H1 (cell line): ENCODE measurements around the gene VSTM2L. TPM values are rescaled to one million over a fixed set of nuclear protein-coding genes. Genes with fewer than 3 reads are reported as not detected.

ENCODE experiments used
- GTF2F1 ChIP-seq: IDR thresholded peaks from 2 replicates; pipeline ENCODE4 v1.6.1; 2012; ENCODE audit warnings: low read depth, low read length, improper control_type of control experiment, borderline replicate concordance
- TEAD4 ChIP-seq: IDR thresholded peaks from 2 replicates; pipeline ENCODE4 v1.6.1; 2012; ENCODE audit warnings: low read depth, low read length, inconsistent platforms, mixed read lengths
- polyA plus RNA-seq, 7 experiments: library from polyadenylated mRNA; depleted of rRNA in 3 of 7; stranded (reverse) in 5 of 7; unstranded in 2 of 7; fragments of >200 nt in 5 of 7; fragments of 200-250 nt in 2 of 7; gene quantifications; 1 replicate in 5 of 7; 2 replicates in 1 of 7; 4 replicates in 1 of 7; pipeline versions ENCODE4 v1.2.1 to v1.2.3, GENCODE V29; 2011 to 2013; ENCODE audit warnings: missing spikeins in 2 of 7, mixed read lengths in 2 of 7
- total RNA-seq: library from RNA; stranded (reverse); fragmentation: NEBNext Ultra II Directional; extraction: Animal tissue kit (Norgen Biotek cat#: 25700); gene quantifications from 2 replicates; pipeline ENCODE4 v1.2.1, GENCODE V29; 2021
- TF ChIP-seq, protein P1 (sequence below): fragments of 300-600 bp; sonication (generic); IDR thresholded peaks from 2 replicates; pipeline ENCODE4 v1.7.1; 2012; ENCODE audit warnings: low read length, moderate library complexity, mild to moderate bottlenecking, inconsistent platforms; ENCODE audit not compliant: insufficient replicate concordance

VSTM2L gene
- total and polyA plus RNA-seq, 2 of the 8 experiments (the other 6 are each of a cell fraction or from before 2014, with no cell fraction given), result 1.3 to 3.2 TPM

DNA sequence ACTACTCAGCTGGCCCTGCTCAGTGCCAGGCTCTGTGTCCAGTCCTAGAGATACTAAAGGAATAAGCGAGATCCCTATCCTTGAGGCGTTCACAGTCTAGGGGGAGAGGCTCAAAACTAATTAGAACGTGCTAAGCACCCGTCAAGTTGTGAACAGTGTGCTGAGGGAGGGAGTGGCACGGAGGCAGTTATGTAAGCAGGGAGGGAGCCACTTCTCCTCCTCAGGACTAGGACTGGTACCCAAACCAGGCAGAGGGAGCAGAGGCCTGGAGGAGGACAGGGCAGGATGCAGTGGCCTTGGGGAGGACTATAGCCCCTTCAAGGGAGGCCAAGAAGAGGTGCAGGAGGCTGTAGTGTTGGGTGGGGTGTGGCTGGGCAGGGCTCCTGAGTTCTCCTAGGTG is 39.6 kb upstream of the VSTM2L start (continued):
- TF ChIP-seq, protein P1, sequence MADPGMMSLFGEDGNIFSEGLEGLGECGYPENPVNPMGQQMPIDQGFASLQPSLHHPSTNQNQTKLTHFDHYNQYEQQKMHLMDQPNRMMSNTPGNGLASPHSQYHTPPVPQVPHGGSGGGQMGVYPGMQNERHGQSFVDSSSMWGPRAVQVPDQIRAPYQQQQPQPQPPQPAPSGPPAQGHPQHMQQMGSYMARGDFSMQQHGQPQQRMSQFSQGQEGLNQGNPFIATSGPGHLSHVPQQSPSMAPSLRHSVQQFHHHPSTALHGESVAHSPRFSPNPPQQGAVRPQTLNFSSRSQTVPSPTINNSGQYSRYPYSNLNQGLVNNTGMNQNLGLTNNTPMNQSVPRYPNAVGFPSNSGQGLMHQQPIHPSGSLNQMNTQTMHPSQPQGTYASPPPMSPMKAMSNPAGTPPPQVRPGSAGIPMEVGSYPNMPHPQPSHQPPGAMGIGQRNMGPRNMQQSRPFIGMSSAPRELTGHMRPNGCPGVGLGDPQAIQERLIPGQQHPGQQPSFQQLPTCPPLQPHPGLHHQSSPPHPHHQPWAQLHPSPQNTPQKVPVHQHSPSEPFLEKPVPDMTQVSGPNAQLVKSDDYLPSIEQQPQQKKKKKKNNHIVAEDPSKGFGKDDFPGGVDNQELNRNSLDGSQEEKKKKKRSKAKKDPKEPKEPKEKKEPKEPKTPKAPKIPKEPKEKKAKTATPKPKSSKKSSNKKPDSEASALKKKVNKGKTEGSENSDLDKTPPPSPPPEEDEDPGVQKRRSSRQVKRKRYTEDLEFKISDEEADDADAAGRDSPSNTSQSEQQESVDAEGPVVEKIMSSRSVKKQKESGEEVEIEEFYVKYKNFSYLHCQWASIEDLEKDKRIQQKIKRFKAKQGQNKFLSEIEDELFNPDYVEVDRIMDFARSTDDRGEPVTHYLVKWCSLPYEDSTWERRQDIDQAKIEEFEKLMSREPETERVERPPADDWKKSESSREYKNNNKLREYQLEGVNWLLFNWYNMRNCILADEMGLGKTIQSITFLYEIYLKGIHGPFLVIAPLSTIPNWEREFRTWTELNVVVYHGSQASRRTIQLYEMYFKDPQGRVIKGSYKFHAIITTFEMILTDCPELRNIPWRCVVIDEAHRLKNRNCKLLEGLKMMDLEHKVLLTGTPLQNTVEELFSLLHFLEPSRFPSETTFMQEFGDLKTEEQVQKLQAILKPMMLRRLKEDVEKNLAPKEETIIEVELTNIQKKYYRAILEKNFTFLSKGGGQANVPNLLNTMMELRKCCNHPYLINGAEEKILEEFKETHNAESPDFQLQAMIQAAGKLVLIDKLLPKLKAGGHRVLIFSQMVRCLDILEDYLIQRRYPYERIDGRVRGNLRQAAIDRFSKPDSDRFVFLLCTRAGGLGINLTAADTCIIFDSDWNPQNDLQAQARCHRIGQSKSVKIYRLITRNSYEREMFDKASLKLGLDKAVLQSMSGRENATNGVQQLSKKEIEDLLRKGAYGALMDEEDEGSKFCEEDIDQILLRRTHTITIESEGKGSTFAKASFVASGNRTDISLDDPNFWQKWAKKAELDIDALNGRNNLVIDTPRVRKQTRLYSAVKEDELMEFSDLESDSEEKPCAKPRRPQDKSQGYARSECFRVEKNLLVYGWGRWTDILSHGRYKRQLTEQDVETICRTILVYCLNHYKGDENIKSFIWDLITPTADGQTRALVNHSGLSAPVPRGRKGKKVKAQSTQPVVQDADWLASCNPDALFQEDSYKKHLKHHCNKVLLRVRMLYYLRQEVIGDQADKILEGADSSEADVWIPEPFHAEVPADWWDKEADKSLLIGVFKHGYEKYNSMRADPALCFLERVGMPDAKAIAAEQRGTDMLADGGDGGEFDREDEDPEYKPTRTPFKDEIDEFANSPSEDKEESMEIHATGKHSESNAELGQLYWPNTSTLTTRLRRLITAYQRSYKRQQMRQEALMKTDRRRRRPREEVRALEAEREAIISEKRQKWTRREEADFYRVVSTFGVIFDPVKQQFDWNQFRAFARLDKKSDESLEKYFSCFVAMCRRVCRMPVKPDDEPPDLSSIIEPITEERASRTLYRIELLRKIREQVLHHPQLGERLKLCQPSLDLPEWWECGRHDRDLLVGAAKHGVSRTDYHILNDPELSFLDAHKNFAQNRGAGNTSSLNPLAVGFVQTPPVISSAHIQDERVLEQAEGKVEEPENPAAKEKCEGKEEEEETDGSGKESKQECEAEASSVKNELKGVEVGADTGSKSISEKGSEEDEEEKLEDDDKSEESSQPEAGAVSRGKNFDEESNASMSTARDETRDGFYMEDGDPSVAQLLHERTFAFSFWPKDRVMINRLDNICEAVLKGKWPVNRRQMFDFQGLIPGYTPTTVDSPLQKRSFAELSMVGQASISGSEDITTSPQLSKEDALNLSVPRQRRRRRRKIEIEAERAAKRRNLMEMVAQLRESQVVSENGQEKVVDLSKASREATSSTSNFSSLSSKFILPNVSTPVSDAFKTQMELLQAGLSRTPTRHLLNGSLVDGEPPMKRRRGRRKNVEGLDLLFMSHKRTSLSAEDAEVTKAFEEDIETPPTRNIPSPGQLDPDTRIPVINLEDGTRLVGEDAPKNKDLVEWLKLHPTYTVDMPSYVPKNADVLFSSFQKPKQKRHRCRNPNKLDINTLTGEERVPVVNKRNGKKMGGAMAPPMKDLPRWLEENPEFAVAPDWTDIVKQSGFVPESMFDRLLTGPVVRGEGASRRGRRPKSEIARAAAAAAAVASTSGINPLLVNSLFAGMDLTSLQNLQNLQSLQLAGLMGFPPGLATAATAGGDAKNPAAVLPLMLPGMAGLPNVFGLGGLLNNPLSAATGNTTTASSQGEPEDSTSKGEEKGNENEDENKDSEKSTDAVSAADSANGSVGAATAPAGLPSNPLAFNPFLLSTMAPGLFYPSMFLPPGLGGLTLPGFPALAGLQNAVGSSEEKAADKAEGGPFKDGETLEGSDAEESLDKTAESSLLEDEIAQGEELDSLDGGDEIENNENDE, result no peak
- no peak for TF ChIP-seq GTF2F1
- TF ChIP-seq TEAD4, result no peak
